ENCODE data around the gene SPEN. TPM values are rescaled to one million over a fixed set of nuclear protein-coding genes. Genes with fewer than 3 reads are reported as not detected.

SPEN gene
- polyA plus RNA-seq, 1 experiment, result 4.6 TPM

DNA sequence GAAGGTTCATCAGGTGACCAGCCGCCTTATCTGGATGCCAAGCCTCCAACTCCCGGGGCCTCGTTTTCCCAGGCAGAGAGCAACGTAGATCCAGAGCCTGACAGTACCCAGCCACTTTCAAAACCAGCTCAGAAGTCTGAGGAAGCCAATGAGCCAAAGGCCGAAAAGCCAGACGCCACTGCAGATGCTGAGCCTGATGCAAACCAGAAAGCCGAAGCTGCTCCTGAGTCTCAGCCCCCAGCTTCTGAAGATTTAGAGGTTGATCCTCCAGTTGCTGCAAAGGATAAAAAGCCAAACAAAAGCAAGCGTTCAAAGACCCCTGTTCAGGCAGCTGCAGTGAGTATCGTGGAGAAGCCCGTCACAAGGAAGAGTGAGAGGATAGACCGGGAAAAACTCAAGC lies 83.9 kb downstream of the SPEN start:
- H3K4me3 ChIP-seq (ENCODE audit: low read depth, low read length), result no peak overlapping the region
- no peak for DNase-seq (ENCODE audit: low read depth)
- peaks cover 39% of the 10 kb centered on the region for H3K36me3 ChIP-seq (ENCODE audit: control insufficient read depth, insufficient read depth, low read length)
- POLR2A ChIA-PET, result no interaction called here
- no peaks in the 10 kb centered on the region for H3K27me3 ChIP-seq (ENCODE audit: control insufficient read depth, insufficient read depth, low read length)
- TF ChIP-seq, protein P1, sequence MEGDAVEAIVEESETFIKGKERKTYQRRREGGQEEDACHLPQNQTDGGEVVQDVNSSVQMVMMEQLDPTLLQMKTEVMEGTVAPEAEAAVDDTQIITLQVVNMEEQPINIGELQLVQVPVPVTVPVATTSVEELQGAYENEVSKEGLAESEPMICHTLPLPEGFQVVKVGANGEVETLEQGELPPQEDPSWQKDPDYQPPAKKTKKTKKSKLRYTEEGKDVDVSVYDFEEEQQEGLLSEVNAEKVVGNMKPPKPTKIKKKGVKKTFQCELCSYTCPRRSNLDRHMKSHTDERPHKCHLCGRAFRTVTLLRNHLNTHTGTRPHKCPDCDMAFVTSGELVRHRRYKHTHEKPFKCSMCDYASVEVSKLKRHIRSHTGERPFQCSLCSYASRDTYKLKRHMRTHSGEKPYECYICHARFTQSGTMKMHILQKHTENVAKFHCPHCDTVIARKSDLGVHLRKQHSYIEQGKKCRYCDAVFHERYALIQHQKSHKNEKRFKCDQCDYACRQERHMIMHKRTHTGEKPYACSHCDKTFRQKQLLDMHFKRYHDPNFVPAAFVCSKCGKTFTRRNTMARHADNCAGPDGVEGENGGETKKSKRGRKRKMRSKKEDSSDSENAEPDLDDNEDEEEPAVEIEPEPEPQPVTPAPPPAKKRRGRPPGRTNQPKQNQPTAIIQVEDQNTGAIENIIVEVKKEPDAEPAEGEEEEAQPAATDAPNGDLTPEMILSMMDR (IDR thresholded peaks at IDR 0.05; ENCODE audit: insufficient read depth, low read depth, low read length), result no peak
- CTCF ChIA-PET, result interaction anchor here (1.7 kb wide), 1 partner anchor 140 kb away, joined by 6 read pairs; no protein-coding TSS in a partner anchor

DNA sequence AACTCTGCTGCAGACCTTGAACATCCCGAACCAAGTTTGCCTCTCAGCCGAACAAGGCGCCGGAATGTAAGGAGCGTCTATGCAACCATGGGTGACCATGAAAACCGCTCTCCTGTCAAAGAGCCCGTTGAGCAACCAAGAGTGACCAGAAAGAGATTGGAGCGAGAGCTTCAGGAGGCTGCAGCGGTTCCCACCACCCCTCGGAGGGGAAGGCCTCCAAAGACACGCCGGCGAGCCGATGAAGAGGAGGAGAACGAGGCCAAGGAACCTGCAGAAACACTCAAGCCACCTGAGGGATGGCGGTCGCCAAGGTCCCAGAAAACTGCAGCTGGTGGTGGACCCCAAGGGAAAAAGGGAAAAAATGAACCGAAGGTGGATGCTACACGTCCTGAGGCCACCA lies 84.4 kb downstream of the SPEN start:
- Histone ChIP-seq H3K4me3 (ENCODE audit: low read depth, low read length) (no peak overlapping the region), H3K36me3 (ENCODE audit: control insufficient read depth, insufficient read depth, low read length) (peaks cover 39% of the 10 kb centered on the region), H3K27me3 (ENCODE audit: control insufficient read depth, insufficient read depth, low read length) (no peaks in the 10 kb centered on the region)
- ChIA-PET POLR2A (no interaction called here), CTCF (interaction anchor here (1.7 kb wide), 1 partner anchor 140 kb away, joined by 6 read pairs; no protein-coding TSS in a partner anchor)
- no peak for DNase-seq (ENCODE audit: low read depth)
- TF ChIP-seq, protein P1 (IDR thresholded peaks at IDR 0.05; ENCODE audit: insufficient read depth, low read depth, low read length), result no peak

GRCh38 chr1:15932612-15933011 lies 85.1 kb downstream of the SPEN start:
- TF ChIP-seq, protein P1 (IDR thresholded peaks at IDR 0.05; ENCODE audit: insufficient read depth, low read depth, low read length), result no peak
- no peak overlapping the region for H3K4me3 ChIP-seq (ENCODE audit: low read depth, low read length)
- no peaks in the 10 kb centered on the region for H3K27me3 ChIP-seq (ENCODE audit: control insufficient read depth, insufficient read depth, low read length)
- ChIA-PET POLR2A (no interaction called here), CTCF (no interaction called here)
- peaks cover 43% of the 10 kb centered on the region for H3K36me3 ChIP-seq (ENCODE audit: control insufficient read depth, insufficient read depth, low read length)
- no peak for DNase-seq (ENCODE audit: low read depth)

DNA sequence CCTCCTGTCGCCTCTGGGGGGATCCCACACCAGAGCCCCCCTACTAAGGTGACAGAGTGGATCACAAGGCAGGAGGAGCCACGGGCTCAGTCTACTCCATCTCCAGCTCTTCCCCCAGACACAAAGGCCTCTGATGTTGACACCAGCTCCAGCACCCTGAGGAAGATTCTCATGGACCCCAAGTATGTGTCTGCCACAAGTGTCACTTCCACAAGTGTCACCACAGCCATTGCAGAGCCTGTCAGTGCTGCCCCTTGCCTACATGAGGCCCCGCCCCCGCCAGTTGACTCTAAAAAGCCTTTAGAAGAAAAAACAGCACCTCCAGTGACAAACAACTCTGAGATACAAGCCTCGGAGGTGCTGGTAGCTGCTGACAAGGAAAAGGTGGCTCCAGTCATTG lies 86.2 kb downstream of the SPEN start:
- H3K27me3 ChIP-seq (ENCODE audit: control insufficient read depth, insufficient read depth, low read length), result no peaks in the 10 kb centered on the region
- H3K36me3 ChIP-seq (ENCODE audit: control insufficient read depth, insufficient read depth, low read length), result peaks cover 44% of the 10 kb centered on the region
- POLR2A ChIA-PET, result no interaction called here
- CTCF ChIA-PET, result no interaction called here
- no peak for DNase-seq (ENCODE audit: low read depth)
- TF ChIP-seq, protein P1 (IDR thresholded peaks at IDR 0.05; ENCODE audit: insufficient read depth, low read depth, low read length), result no peak
- H3K4me3 ChIP-seq (ENCODE audit: low read depth, low read length), result no peak overlapping the region

- TF ChIP-seq, protein P1 (IDR thresholded peaks at IDR 0.05; ENCODE audit: insufficient read depth, low read depth, low read length), result no peak
- CTCF ChIA-PET, result no interaction called here
- H3K27me3 ChIP-seq (ENCODE audit: control insufficient read depth, insufficient read depth, low read length), result no peaks in the 10 kb centered on the region
- POLR2A ChIA-PET, result no interaction called here
- no peak for DNase-seq (ENCODE audit: low read depth)
- no peak overlapping the region for H3K4me3 ChIP-seq (ENCODE audit: low read depth, low read length)
- H3K36me3 ChIP-seq (ENCODE audit: control insufficient read depth, insufficient read depth, low read length), result peaks cover 43% of the 10 kb centered on the region
Observed at GRCh38 chr1:15934211-15935055, 86.9 kb downstream of the SPEN start.
